GM06990 (cell line): ENCODE data around the gene HLA-A.
A peak's percentile ranks its signal among the peaks of the same experiment; 100 is the strongest.

Source experiments
- DNase-seq: peaks from one replicate; pipeline ENCODE4 v3.0.0-alpha.2; 2011; ENCODE audit not compliant: insufficient read length; ENCODE audit errors: extremely low read depth
- H3K27me3 ChIP-seq: replicated peaks from 2 replicates; pipeline ENCODE4 v1.6.0; 2011; ENCODE audit warnings: low read length; ENCODE audit not compliant: control insufficient read depth, insufficient read depth
- H3K36me3 ChIP-seq: 2 replicates; pipeline ENCODE4 v1.5.1; 2011; ENCODE audit warnings: low read length; ENCODE audit not compliant: control insufficient read depth, insufficient read depth
- H3K4me3 ChIP-seq: replicated peaks from 2 replicates; pipeline ENCODE4 v1.5.1; 2011; ENCODE audit warnings: low read depth, mild to moderate bottlenecking, control low read depth, low read length
- TF ChIP-seq, protein P1 (sequence below): IDR thresholded peaks from 2 replicates; pipeline ENCODE4 v1.5.1; 2011; ENCODE audit warnings: low read length, control low read depth, mild to moderate bottlenecking, inconsistent platforms; ENCODE audit not compliant: insufficient read depth, poor library complexity, severe bottlenecking

The HLA-A gene

DNA sequence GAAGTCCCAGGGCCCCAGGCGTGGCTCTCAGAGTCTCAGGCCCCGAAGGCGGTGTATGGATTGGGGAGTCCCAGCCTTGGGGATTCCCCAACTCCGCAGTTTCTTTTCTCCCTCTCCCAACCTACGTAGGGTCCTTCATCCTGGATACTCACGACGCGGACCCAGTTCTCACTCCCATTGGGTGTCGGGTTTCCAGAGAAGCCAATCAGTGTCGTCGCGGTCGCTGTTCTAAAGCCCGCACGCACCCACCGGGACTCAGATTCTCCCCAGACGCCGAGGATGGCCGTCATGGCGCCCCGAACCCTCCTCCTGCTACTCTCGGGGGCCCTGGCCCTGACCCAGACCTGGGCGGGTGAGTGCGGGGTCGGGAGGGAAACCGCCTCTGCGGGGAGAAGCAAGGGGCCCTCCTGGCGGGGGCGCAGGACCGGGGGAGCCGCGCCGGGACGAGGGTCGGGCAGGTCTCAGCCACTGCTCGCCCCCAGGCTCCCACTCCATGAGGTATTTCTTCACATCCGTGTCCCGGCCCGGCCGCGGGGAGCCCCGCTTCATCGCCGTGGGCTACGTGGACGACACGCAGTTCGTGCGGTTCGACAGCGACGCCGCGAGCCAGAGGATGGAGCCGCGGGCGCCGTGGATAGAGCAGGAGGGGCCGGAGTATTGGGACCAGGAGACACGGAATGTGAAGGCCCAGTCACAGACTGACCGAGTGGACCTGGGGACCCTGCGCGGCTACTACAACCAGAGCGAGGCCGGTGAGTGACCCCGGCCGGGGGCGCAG lies at the start of gene HLA-A:
TSS of gene HLA-A (plus strand) at position 258 of the 778 bp plus-strand sequence. CDS start at position 280, 22 bp downstream.
- Histone ChIP-seq H3K4me3 (peak within 1 kb of the TSS; percentile 76), H3K36me3 (peaks cover 16% of the 10 kb centered on the region), H3K27me3 (no peaks in the 10 kb centered on the region)
- DNase-seq: peak; percentile 85
- TF ChIP-seq, protein P1, sequence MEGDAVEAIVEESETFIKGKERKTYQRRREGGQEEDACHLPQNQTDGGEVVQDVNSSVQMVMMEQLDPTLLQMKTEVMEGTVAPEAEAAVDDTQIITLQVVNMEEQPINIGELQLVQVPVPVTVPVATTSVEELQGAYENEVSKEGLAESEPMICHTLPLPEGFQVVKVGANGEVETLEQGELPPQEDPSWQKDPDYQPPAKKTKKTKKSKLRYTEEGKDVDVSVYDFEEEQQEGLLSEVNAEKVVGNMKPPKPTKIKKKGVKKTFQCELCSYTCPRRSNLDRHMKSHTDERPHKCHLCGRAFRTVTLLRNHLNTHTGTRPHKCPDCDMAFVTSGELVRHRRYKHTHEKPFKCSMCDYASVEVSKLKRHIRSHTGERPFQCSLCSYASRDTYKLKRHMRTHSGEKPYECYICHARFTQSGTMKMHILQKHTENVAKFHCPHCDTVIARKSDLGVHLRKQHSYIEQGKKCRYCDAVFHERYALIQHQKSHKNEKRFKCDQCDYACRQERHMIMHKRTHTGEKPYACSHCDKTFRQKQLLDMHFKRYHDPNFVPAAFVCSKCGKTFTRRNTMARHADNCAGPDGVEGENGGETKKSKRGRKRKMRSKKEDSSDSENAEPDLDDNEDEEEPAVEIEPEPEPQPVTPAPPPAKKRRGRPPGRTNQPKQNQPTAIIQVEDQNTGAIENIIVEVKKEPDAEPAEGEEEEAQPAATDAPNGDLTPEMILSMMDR: no peak

DNA sequence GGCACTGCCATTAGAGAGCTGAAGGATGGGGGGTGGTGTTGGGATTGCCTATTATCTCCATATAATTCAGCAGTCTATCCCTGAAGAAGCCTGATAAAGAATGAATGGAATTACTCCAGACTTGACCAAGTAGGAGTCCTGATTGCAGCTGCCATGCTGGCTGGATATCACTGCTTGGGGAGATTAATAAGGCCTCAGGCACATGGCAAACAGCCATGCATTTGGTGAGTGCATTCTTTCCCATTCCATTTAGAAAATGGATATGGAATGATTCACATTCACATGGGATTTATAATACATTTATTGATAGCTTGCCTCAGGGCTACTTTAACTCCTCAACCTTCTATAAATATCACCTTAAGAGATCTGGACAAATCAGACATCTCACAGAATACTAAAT lies 49.6 kb upstream of the HLA-A start:
- Histone ChIP-seq H3K36me3 (no peaks in the 10 kb centered on the region), H3K27me3 (no peaks in the 10 kb centered on the region), H3K4me3 (no peak overlapping the region)
- DNase-seq: no peak
- TF ChIP-seq, protein P1: no peak

DNA sequence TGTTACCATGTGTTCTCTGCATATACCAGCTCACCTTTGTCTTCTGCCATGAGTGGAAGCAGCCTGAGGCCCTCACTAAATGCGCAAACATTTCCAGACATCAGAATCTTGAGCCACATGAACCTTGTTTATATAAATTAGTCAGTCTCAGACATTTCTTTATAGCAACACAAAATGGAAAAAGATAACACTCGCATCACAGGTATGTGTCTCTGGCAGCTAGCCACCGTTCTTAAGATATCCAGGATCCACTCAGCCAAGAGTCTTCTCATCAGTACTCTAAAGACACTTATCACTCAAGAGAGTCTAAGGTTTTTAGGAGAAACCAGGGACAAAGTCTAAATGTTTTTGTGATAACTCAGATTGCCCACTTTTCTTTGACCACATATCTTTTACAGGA lies 43.1 kb upstream of the HLA-A start:
- TF ChIP-seq, protein P1: no peak
- Histone ChIP-seq H3K4me3 (no peak overlapping the region), H3K27me3 (no peaks in the 10 kb centered on the region), H3K36me3 (no peaks in the 10 kb centered on the region)
- no peak for DNase-seq

DNA sequence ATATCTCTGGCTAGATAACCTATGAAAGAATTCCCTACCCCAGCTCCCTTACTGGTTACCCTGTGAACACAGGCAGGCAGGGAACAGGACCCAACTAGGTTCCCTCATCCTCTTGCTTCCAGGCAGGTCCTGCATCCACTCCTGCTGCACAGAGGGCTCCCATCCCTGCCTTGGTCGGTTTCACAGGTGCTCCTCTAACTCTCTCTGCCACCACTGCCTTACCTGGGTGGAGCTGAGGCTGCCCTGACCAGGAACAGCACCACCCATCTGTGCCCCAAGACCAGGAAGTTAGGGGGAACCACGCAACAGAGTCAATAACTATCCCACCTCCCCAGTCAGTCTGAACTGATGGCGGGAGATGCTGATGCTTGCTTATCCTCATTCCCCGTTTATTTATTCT lies 37.0 kb upstream of the HLA-A start:
- Histone ChIP-seq H3K36me3 (no peaks in the 10 kb centered on the region), H3K4me3 (no peak overlapping the region), H3K27me3 (no peaks in the 10 kb centered on the region)
- TF ChIP-seq, protein P1: no peak
- no peak for DNase-seq

DNA sequence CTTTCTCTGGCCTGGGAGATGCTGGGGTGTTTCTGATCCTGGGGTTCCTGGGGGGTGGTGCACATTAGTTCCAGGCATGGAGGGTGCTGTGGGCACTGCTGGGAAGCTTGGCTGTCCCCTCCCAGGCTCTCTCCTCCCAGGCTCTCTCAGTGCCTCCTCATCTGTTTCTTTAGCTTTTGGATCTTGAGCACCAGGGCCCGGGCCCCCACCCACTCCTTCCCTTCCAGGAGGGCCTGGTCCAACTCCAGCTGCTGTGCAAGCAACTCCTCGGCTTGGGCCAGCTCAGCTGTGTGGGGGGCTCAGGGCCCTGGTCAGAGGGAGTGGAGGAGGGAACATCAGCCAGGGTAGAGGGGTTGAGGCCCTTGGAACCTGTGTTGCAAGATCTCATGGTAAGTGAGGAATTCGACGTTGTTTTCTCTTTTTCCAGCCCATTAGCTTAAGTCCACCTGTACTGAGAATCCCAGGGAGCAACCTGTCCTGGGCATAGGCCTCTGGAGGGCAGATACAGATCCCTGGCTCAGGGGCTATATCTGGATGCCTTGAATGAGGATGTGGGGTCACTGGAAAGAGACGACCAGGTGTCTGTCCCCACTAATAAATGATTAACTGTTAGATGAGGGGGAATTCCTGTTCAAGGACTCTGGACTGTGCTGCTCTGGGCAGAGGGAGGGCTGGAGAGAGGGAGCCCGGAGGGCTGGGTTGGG lies 34.5 kb upstream of the HLA-A start:
- TF ChIP-seq, protein P1: no peak
- H3K4me3 ChIP-seq: no peak overlapping the region
- no peak for DNase-seq
- no peaks in the 10 kb centered on the region for H3K27me3 ChIP-seq
- no peaks in the 10 kb centered on the region for H3K36me3 ChIP-seq
